HG03045 (cell line): Measurements from ENCODE around the gene TFB1M.

Experiments
- ATAC-seq: cut with Tn5 transposase; IDR thresholded peaks from one replicate; pipeline ENCODE4 v1.9.1; 2021; ENCODE audit warnings: mild to moderate bottlenecking, moderate library complexity; ENCODE audit not compliant: unreplicated experiment

The TFB1M gene

DNA sequence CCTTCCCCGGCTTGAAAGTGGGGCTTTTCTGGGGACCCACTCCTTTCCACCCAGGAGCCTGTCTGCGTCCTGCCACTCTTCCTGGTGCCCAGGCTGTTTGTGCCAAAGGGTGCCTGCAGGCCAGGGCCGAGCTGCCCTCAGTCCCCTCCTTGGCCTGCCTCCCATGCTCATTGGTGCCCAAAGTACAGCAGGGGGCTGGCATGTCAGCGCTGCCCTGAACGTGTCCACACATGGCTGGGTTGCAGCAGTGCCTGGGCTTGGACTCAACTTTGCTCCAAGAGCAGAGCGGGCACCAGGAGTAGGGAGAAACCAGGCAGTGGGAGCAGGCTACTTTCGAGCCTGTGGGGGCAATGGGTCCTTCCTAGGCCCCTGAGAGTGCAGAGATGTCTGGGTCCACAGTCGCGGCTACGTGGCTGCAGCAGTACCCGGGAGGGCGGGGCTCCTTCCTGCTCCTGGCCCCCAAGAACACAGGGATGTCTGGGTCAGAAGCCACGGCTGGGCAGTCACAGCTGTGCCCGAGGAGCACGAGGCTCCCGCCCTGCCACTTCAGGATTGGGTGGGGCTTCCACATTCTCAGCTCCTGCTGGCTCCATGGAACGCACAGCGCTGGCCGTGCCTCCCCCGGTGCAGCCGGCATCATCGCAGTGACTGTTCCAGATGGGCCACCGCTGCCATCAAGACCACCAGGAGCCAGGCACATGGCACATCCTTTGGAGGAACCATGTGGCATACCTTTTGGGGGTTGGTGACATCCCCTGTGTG, 100.5 kb downstream of the TFB1M start:
- ATAC-seq, result no peak

- ATAC-seq, result no peak
Observed at GRCh38 chr6:155212616-155213380, 101.5 kb downstream of the TFB1M start.

DNA sequence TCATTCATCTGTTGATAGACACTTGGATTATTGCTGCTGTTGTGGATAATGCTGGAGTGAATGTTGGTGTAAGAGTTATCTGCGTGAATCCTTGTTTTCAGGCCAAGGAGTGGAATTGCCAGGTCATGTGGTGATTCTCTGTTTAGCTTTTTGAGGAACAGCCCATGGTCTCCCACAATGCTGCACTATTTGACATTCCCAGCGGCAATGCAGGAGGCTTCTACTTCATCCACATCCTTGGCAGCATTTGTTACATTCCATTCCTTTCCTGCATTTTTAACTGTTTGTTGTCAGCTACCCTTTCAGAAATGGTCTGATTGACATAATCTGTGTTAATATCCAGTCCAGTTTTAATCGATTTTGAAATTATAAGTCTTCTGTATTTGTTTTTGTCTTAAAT, 102.2 kb downstream of the TFB1M start:
- no peak for ATAC-seq

DNA sequence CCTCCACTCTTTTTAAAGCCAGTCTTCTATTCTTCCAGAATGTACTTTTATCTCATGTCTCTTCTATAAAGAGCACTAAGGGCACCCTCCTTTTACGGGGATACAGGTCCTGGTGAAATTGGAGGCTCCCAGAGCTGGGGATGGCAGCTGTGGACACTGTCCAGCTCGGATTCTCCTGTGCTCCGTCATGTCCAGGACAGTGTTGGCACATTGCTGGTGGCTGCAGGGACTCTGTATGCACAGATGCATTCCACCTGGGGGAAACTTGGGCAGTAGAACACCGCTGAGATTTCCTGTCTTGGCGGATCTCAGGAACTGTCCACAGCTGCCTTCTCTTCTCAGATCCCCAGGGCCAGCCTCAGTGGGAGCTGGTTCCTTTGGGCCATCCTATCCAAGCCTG, 107.1 kb downstream of the TFB1M start:
- ATAC-seq, result no peak
